K562 (cell line): ENCODE results near the gene FGD6. TPM values are rescaled to one million over a fixed set of nuclear protein-coding genes. Genes with fewer than 3 reads are reported as not detected.
A peak's percentile ranks its signal among the peaks of the same experiment; 100 is the strongest.

Source experiments
- CBX2 ChIP-seq: fragments of 200-600 bp; sonication (generic); IDR thresholded peaks from one replicate; pipeline ENCODE4 v1.6.1; 2012; ENCODE audit warnings: mild to moderate bottlenecking, low read length, inconsistent platforms; ENCODE audit not compliant: insufficient read depth, poor library complexity, severe bottlenecking
- MEIS2 ChIP-seq: fragments of 450-650 bp; IDR thresholded peaks from 2 replicates; pipeline ENCODE4 v1.6.1; 2014; ENCODE audit warnings: mild to moderate bottlenecking; ENCODE audit not compliant: partially characterized antibody
- MYC ChIP-seq, 2 experiments: fragments of 250-450 bp in 1 of 2; sonication (Bioruptor Pico) in 1 of 2; IDR thresholded peaks; 2 replicates each; pipeline versions ENCODE4 v1.5.1 to v1.6.1; 2012 to 2021; ENCODE audit warnings: low read depth in 2 of 2, borderline replicate concordance in 1 of 2, improper control_type of control experiment in 1 of 2, low read length in 1 of 2, mild to moderate bottlenecking in 1 of 2, moderate library complexity in 1 of 2
- NBN ChIP-seq: fragments of 450-650 bp; IDR thresholded peaks from 2 replicates; pipeline ENCODE4 v1.6.1; 2016; ENCODE audit warnings: low read depth, mild to moderate bottlenecking
- NCOA2 ChIP-seq, 2 experiments: fragments of 450-650 bp; IDR thresholded peaks; 2 replicates each; pipeline ENCODE4 v1.6.1; 2018; ENCODE audit warnings: mild to moderate bottlenecking in 2 of 2, moderate library complexity in 1 of 2; ENCODE audit not compliant: partially characterized antibody in 2 of 2
- NFE2 ChIP-seq: IDR thresholded peaks from 2 replicates; pipeline ENCODE4 v1.6.1; 2014; ENCODE audit warnings: antibody characterized with exemption, low read depth
- PBX2 ChIP-seq, 2 experiments: IDR thresholded peaks in 1 of 2; conservative IDR thresholded peaks in 1 of 2; 2 replicates each; pipeline ENCODE4 v1.6.1; 2016; ENCODE audit warnings: low read depth in 2 of 2, mild to moderate bottlenecking in 1 of 2, missing compliant biosample characterization in 1 of 2, missing genetic modification characterization in 1 of 2, moderate library complexity in 1 of 2
- PTRF ChIP-seq: fragments of 450-650 bp; IDR thresholded peaks from 2 replicates; pipeline ENCODE4 v1.6.1; 2016; ENCODE audit warnings: mild to moderate bottlenecking, missing genetic modification characterization, missing compliant biosample characterization
- RBM34 ChIP-seq: fragments of 200-400 bp; formaldehyde crosslinking; IDR thresholded peaks from 2 replicates; pipeline ENCODE4 v1.6.1; 2018; ENCODE audit warnings: low read length, borderline replicate concordance; ENCODE audit not compliant: insufficient read depth
- SMAD1 ChIP-seq: fragments of 150-350 bp; IDR thresholded peaks from 2 replicates; pipeline ENCODE4 v1.6.1; 2014; ENCODE audit warnings: low read length, low read depth; ENCODE audit not compliant: partially characterized antibody
- SMARCA4 ChIP-seq: fragments of 450-650 bp; IDR thresholded peaks from 2 replicates; pipeline ENCODE4 v1.6.1; 2016
- SMARCE1 ChIP-seq: fragments of 450-650 bp; IDR thresholded peaks from 2 replicates; pipeline ENCODE4 v1.7.1; 2016; ENCODE audit warnings: mild to moderate bottlenecking
- TGIF2 ChIP-seq: sonication (generic); formaldehyde crosslinking; IDR thresholded peaks from 2 replicates; pipeline ENCODE4 v1.8.1; 2022; ENCODE audit warnings: mild to moderate bottlenecking, missing genetic modification reagents, moderate library complexity
- ZNF512 ChIP-seq: IDR thresholded peaks from 2 replicates; pipeline ENCODE4 v1.6.1; 2016; ENCODE audit warnings: missing genetic modification characterization, missing compliant biosample characterization
- polyA plus RNA-seq, 8 experiments: library from polyadenylated mRNA; depleted of rRNA in 4 of 8; stranded (reverse) in 5 of 8; unstranded in 3 of 8; fragments of >200 nt; fragmentation: Nextera tagmentation in 2 of 8; fragmentation: Illumina TruSeq in 1 of 8; extraction: Ambion mirVana in 2 of 8; extraction: Trizol in 1 of 8; gene quantifications; 2 replicates each; pipeline versions ENCODE4 v1.2.1 to v1.2.3, GENCODE V29; 2011 to 2014; ENCODE audit warnings: inconsistent platforms in 1 of 8, missing spikeins in 1 of 8
- total RNA-seq, 7 experiments: library from RNA; depleted of rRNA in 6 of 7; stranded (reverse); fragments of >200 nt in 6 of 7; fragmentation: Illumina TruSeq in 2 of 7; extraction: Trizol in 2 of 7; gene quantifications; 2 replicates each; pipeline versions ENCODE4 v1.2.1 to v1.2.3, GENCODE V29; 2011 to 2021; ENCODE audit warnings: low replicate concordance in 1 of 7
- TF ChIP-seq, protein P1 (sequence below): fragments of 450-650 bp; IDR thresholded peaks from 2 replicates; pipeline ENCODE4 v1.6.1; 2017; ENCODE audit warnings: antibody characterized with exemption, mild to moderate bottlenecking
- TF ChIP-seq, protein P2 (sequence below): sonication (generic); formaldehyde crosslinking; IDR thresholded peaks from 2 replicates; pipeline ENCODE4 v1.8.1; 2023; ENCODE audit warnings: mild to moderate bottlenecking, missing genetic modification reagents, moderate library complexity

FGD6 gene
- total and polyA plus RNA-seq, 9 of the 15 experiments (the other 6 are each of a cell fraction or from before 2014, with no cell fraction given) = 1.5 to 11.1 (median 5.8) TPM

- TF ChIP-seq CBX2 (no peak), SMARCA4 (peak; percentile 37; the same call in 1 of the 2 replicates), SMARCE1 (0 out of 2 replicates have a peak, but pooled peaks have one; percentile 15), SMAD1 (no peak), PBX2 (CRISPR knock-in tag; IDR thresholded peaks at IDR 0.05; ENCODE audit: low read depth) (no peak), PBX2 (tag; conservative IDR thresholded peaks at IDR 0.05; ENCODE audit: low read depth) (peak; percentile 43; the same call in 1 of the 2 replicates), NFE2 (peak; percentile 24; the same call in 1 of the 2 replicates), ZNF512 (tag) (no peak), NCOA2 (IDR thresholded peaks at IDR 0.05; ENCODE audit: partially characterized antibody in 2 of 2) (no peak), TGIF2 (CRISPR knock-in tag) (no peak), RBM34 (no peak), PTRF (tag) (no peak), MEIS2 (peak; percentile 68), MYC (IDR thresholded peaks at IDR 0.05; ENCODE audit: low read depth, low read length) (no peak), MYC (CRISPR knock-in tag; IDR thresholded peaks at IDR 0.05; ENCODE audit: borderline replicate concordance, low read depth) (no peak), NBN (0 out of 2 replicates have a peak, but pooled peaks have one; percentile 36)
- TF ChIP-seq, protein P1, sequence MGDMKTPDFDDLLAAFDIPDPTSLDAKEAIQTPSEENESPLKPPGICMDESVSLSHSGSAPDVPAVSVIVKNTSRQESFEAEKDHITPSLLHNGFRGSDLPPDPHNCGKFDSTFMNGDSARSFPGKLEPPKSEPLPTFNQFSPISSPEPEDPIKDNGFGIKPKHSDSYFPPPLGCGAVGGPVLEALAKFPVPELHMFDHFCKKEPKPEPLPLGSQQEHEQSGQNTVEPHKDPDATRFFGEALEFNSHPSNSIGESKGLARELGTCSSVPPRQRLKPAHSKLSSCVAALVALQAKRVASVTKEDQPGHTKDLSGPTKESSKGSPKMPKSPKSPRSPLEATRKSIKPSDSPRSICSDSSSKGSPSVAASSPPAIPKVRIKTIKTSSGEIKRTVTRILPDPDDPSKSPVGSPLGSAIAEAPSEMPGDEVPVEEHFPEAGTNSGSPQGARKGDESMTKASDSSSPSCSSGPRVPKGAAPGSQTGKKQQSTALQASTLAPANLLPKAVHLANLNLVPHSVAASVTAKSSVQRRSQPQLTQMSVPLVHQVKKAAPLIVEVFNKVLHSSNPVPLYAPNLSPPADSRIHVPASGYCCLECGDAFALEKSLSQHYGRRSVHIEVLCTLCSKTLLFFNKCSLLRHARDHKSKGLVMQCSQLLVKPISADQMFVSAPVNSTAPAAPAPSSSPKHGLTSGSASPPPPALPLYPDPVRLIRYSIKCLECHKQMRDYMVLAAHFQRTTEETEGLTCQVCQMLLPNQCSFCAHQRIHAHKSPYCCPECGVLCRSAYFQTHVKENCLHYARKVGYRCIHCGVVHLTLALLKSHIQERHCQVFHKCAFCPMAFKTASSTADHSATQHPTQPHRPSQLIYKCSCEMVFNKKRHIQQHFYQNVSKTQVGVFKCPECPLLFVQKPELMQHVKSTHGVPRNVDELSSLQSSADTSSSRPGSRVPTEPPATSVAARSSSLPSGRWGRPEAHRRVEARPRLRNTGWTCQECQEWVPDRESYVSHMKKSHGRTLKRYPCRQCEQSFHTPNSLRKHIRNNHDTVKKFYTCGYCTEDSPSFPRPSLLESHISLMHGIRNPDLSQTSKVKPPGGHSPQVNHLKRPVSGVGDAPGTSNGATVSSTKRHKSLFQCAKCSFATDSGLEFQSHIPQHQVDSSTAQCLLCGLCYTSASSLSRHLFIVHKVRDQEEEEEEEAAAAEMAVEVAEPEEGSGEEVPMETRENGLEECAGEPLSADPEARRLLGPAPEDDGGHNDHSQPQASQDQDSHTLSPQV = 0 out of 2 replicates have a peak, but pooled peaks have one; percentile 16
- TF ChIP-seq, protein P2, sequence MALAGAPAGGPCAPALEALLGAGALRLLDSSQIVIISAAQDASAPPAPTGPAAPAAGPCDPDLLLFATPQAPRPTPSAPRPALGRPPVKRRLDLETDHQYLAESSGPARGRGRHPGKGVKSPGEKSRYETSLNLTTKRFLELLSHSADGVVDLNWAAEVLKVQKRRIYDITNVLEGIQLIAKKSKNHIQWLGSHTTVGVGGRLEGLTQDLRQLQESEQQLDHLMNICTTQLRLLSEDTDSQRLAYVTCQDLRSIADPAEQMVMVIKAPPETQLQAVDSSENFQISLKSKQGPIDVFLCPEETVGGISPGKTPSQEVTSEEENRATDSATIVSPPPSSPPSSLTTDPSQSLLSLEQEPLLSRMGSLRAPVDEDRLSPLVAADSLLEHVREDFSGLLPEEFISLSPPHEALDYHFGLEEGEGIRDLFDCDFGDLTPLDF (CRISPR knock-in tag) = no peak
Measured at GRCh38 chr12:95202691-95203486, 14.4 kb downstream of the FGD6 start (continued).
